Smooth muscle cell of bladder (primary cell): ENCODE results near the gene SPANXA1. TPM values are rescaled to one million over a fixed set of nuclear protein-coding genes. Genes with fewer than 3 reads are reported as not detected.

Experiments
- total RNA-seq: library from RNA; depleted of rRNA; stranded (reverse); fragments of >200 nt; gene quantifications from 2 replicates; pipeline ENCODE4 v1.2.3, GENCODE V29; 2014

The SPANXA1 gene
- total RNA-seq = 0.28 TPM in 1 of 2 replicates, not detected in the other

DNA sequence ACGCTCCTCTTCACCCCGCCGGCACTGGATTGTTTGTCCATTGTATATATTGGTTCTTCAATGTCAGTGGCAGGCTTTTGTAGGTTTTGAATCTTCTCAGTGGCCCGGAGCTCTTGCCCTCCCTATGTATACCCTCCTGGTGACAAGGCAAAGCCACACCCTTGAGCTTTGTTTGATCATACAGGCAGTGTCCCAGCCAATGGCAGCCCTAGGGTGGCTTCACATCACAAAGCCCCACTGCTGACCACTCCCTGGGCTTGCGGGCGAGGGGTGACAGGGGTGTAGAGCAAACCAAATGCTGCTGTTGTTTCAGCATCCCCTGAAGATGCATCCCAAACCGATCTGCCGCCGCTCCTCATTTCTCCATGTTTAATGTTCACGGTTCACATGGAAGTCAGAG, at the start of gene SPANXA1:
Gene SPANXA1, minus strand, starts transcription at position 101 of the 400 bp plus-strand sequence. Its CDS starts 60 bp downstream, at position 41.

DNA sequence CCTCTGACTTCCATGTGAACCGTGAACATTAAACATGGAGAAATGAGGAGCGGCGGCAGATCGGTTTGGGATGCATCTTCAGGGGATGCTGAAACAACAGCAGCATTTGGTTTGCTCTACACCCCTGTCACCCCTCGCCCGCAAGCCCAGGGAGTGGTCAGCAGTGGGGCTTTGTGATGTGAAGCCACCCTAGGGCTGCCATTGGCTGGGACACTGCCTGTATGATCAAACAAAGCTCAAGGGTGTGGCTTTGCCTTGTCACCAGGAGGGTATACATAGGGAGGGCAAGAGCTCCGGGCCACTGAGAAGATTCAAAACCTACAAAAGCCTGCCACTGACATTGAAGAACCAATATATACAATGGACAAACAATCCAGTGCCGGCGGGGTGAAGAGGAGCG, 4.9 kb upstream of the SPANXA1 start, which contains the start of gene SPANXA2:
Gene SPANXA2, plus strand, starts transcription at position 301 of the 400 bp plus-strand sequence. Its CDS starts 60 bp downstream, at position 361.

Other genes starting within 250 kb of the SPANXA1 start
- 0.28 TPM in 1 of 2 replicates, not detected in the other for gene SPANXA2, start 5.0 kb upstream of the SPANXA1 start, total RNA-seq
- gene SPANXD, start 114.0 kb upstream of the SPANXA1 start, total RNA-seq = not detected in 2 replicates